Neural cell (in vitro differentiated cells): ENCODE data around the gene CACNA1B.

Experiments used
- CTCF ChIP-seq: fragments of 450-650 bp; IDR thresholded peaks from 2 replicates; pipeline ENCODE4 v1.5.1; 2014; ENCODE audit warnings: antibody characterized with exemption, mild to moderate bottlenecking, moderate library complexity; ENCODE audit not compliant: poor library complexity, severe bottlenecking
- EP300 ChIP-seq: fragments of 450-650 bp; conservative IDR thresholded peaks from 2 replicates; pipeline ENCODE4 v1.6.1; 2014; ENCODE audit warnings: antibody characterized with exemption, mild to moderate bottlenecking, moderate library complexity; ENCODE audit not compliant: poor library complexity, severe bottlenecking
- EZH2 ChIP-seq: fragments of 200-600, 300-800 bp; shearing (Covaris generic), sonication (generic); IDR thresholded peaks from 2 replicates; pipeline ENCODE4 v1.6.1; 2014; ENCODE audit warnings: antibody characterized with exemption, low read length, borderline replicate concordance, mild to moderate bottlenecking; ENCODE audit not compliant: insufficient read depth, poor library complexity, severe bottlenecking
- MXI1 ChIP-seq: fragments of 450-650 bp; conservative IDR thresholded peaks from 2 replicates; pipeline ENCODE4 v1.6.1; 2014; ENCODE audit warnings: antibody characterized with exemption, mild to moderate bottlenecking; ENCODE audit not compliant: poor library complexity, severe bottlenecking
- POLR2AphosphoS5 ChIP-seq: IDR thresholded peaks from 2 replicates; pipeline ENCODE4 v1.6.1; 2012
- RAD21 ChIP-seq: fragments of 450-650 bp; conservative IDR thresholded peaks from 2 replicates; pipeline ENCODE4 v1.6.1; 2014; ENCODE audit warnings: antibody characterized with exemption, mild to moderate bottlenecking, moderate library complexity
- SMC3 ChIP-seq: fragments of 450-650 bp; conservative IDR thresholded peaks from 2 replicates; pipeline ENCODE4 v1.6.1; 2014; ENCODE audit warnings: antibody characterized with exemption, mild to moderate bottlenecking, moderate library complexity; ENCODE audit not compliant: poor library complexity
- TAF1 ChIP-seq: IDR thresholded peaks from 2 replicates; pipeline ENCODE4 v1.6.1; 2012; ENCODE audit warnings: low read depth

- TF ChIP-seq EZH2 (no peak), POLR2AphosphoS5 (no peak), CTCF (no peak), EP300 (no peak), TAF1 (no peak), RAD21 (no peak), SMC3 (no peak), MXI1 (no peak)
Observed at GRCh38 chr9:137965177-137965795, 87.7 kb downstream of the CACNA1B start.
